HFFc6 (cell line): Measurements from ENCODE around the gene KIAA1755. TPM values are rescaled to one million over a fixed set of nuclear protein-coding genes. Genes with fewer than 3 reads are reported as not detected.
A peak's percentile ranks its signal among the peaks of the same experiment; 100 is the strongest.
"Not testable (repeated sequence)": the region's sequence is repeated elsewhere in the genome, so short reads cannot be mapped to it uniquely, and the experiment has no call there.

Source experiments
- DNase-seq: peaks from one replicate; pipeline ENCODE4 v3.0.0-alpha.2; 2018
- H3K27ac Mint-ChIP-seq: 2 replicates; pipeline ENCODE4 v1.8.0; 2020; ENCODE audit warnings: mild to moderate bottlenecking, mixed read lengths
- H3K27me3 Mint-ChIP-seq: 2 replicates; pipeline ENCODE4 v1.8.0; 2021; ENCODE audit warnings: mild to moderate bottlenecking, moderate library complexity, mixed read lengths; ENCODE audit not compliant: insufficient read depth
- H3K36me3 Mint-ChIP-seq: 2 replicates; pipeline ENCODE4 v1.8.0; 2021; ENCODE audit warnings: low read depth, mixed read lengths
- H3K4me1 Mint-ChIP-seq: 2 replicates; pipeline ENCODE4 v1.8.0; 2020; ENCODE audit warnings: low read depth, mixed read lengths
- H3K4me3 Mint-ChIP-seq: 2 replicates; pipeline ENCODE4 v1.8.0; 2020; ENCODE audit warnings: mild to moderate bottlenecking, moderate library complexity, mixed read lengths
- H3K9me3 Mint-ChIP-seq: 2 replicates; pipeline ENCODE4 v1.8.0; 2020; ENCODE audit warnings: mild to moderate bottlenecking, mixed read lengths
- CTCF ChIP-seq: fragments of 200-600 bp; sonication (generic); IDR thresholded peaks from 2 replicates; pipeline ENCODE4 v1.5.0; 2021; ENCODE audit warnings: antibody characterized with exemption, mild to moderate bottlenecking
- total RNA-seq, 6 experiments: library from RNA; stranded (reverse); fragmentation: NEBNext Ultra II Directional; extraction: Animal tissue kit (Norgen Biotek cat#: 25700); gene quantifications; 2 replicates in 1 of 6; 3 replicates in 5 of 6; pipeline ENCODE4 v1.2.3, GENCODE V29; 2021

Gene KIAA1755
- total RNA-seq, 6 experiments from 2014 or later = 1.2 to 4.4 (median 2.2) TPM

- Mint-ChIP-seq H3K27me3 (peaks cover 2% of the 10 kb centered on the region), H3K4me3 (no peak overlapping the region), H3K4me1 (peaks cover 63% of the 10 kb centered on the region), H3K36me3 (no peaks in the 10 kb centered on the region), H3K27ac (peak overlapping the region; percentile 27), H3K9me3 (no peaks in the 10 kb centered on the region)
- DNase-seq = no peak
- TF ChIP-seq CTCF = no peak
Measured at GRCh38 chr20:38255393-38255792, 5.1 kb downstream of the KIAA1755 start.

- H3K9me3 Mint-ChIP-seq, H3K27ac Mint-ChIP-seq, DNase-seq, H3K4me3 Mint-ChIP-seq, H3K36me3 Mint-ChIP-seq, H3K27me3 Mint-ChIP-seq: not testable (repeated sequence)
- peaks cover 63% of the 10 kb centered on the region for H3K4me1 Mint-ChIP-seq
Measured at GRCh38 chr20:38254621-38255020, 5.9 kb downstream of the KIAA1755 start.

- Mint-ChIP-seq H3K4me3 (no peak overlapping the region), H3K36me3 (no peaks in the 10 kb centered on the region), H3K27me3 (peaks cover 2% of the 10 kb centered on the region), H3K27ac (no peak overlapping the region), H3K9me3 (no peaks in the 10 kb centered on the region), H3K4me1 (peaks cover 53% of the 10 kb centered on the region)
- no peak for TF ChIP-seq CTCF
- DNase-seq = no peak
Measured at GRCh38 chr20:38253571-38253970, 7.0 kb downstream of the KIAA1755 start.

GRCh38 chr20:38252292-38253288, 7.9 kb downstream of the KIAA1755 start:
- H3K9me3 Mint-ChIP-seq = no peaks in the 10 kb centered on the region
- no peak for TF ChIP-seq CTCF
- peaks cover 47% of the 10 kb centered on the region for H3K4me1 Mint-ChIP-seq
- H3K27ac Mint-ChIP-seq = peak overlapping the region; percentile 4; the same call in 1 of the 2 replicates
- H3K4me3 Mint-ChIP-seq = no peak overlapping the region
- DNase-seq = no peak
- peaks cover 2% of the 10 kb centered on the region for H3K27me3 Mint-ChIP-seq
- H3K36me3 Mint-ChIP-seq = no peaks in the 10 kb centered on the region

GRCh38 chr20:38251441-38251840, 9.1 kb downstream of the KIAA1755 start:
- not testable (repeated sequence) for H3K36me3 Mint-ChIP-seq, H3K27ac Mint-ChIP-seq, H3K4me3 Mint-ChIP-seq, H3K9me3 Mint-ChIP-seq, H3K27me3 Mint-ChIP-seq, DNase-seq
- H3K4me1 Mint-ChIP-seq = peaks cover 37% of the 10 kb centered on the region

- H3K36me3 Mint-ChIP-seq = peaks cover 1% of the 10 kb centered on the region; the same call in 1 of the 2 replicates
- no peak overlapping the region for H3K27ac Mint-ChIP-seq
- peaks cover 2% of the 10 kb centered on the region for H3K27me3 Mint-ChIP-seq
- no peak for TF ChIP-seq CTCF
- DNase-seq = no peak
- H3K4me1 Mint-ChIP-seq = peaks cover 31% of the 10 kb centered on the region
- H3K9me3 Mint-ChIP-seq = peaks cover 3% of the 10 kb centered on the region; the same call in 1 of the 2 replicates
- no peak overlapping the region for H3K4me3 Mint-ChIP-seq
Measured at GRCh38 chr20:38250609-38251008, 9.9 kb downstream of the KIAA1755 start.
